ENCODE data around the gene AIMP1.

DNA sequence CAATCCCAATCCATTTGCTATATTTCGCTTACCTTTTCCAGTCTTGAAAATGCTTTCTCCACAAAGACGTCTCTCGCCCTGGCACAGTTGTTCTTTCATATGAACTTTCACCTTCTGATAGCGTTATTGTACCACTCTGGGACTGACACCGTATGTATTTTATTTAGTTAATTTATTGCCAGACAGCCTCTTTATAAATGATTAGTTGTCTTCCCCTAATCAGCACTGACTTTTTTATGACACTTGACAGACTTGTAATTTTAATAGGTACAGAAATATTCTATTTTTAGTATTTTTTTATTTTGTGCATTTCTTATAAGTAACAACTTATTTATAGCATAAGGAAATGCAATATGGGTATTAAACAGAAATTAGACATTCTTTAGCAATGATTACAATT is 52.3 kb downstream of the AIMP1 start, which contains the start of gene GIMD1:
- TF ChIP-seq, protein P1, sequence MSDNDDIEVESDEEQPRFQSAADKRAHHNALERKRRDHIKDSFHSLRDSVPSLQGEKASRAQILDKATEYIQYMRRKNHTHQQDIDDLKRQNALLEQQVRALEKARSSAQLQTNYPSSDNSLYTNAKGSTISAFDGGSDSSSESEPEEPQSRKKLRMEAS (IDR thresholded peaks at IDR 0.05; ENCODE audit: low read depth, low read length): no peak
- TF ChIP-seq, protein P2, sequence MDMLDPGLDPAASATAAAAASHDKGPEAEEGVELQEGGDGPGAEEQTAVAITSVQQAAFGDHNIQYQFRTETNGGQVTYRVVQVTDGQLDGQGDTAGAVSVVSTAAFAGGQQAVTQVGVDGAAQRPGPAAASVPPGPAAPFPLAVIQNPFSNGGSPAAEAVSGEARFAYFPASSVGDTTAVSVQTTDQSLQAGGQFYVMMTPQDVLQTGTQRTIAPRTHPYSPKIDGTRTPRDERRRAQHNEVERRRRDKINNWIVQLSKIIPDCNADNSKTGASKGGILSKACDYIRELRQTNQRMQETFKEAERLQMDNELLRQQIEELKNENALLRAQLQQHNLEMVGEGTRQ (IDR thresholded peaks at IDR 0.05; ENCODE audit: borderline replicate concordance, low read depth, low read length): no peak
- TF ChIP-seq BMI1 (IDR thresholded peaks at IDR 0.05; ENCODE audit: borderline replicate concordance) (no peak), EZH2 (IDR thresholded peaks at IDR 0.05; ENCODE audit: borderline replicate concordance, control insufficient read depth, low read depth, low read length) (no peak)
